SU-DHL-6 (cell line): ENCODE measurements around the gene MAST4.

Experiments used
- H2AFZ ChIP-seq: fragments of 200-600 bp; sonication (generic); 2 replicates; pipeline ENCODE4 v1.6.1; 2014; ENCODE audit warnings: low read depth, mild to moderate bottlenecking, moderate library complexity, mixed read lengths, antibody characterized with exemption, low read length; ENCODE audit not compliant: severe bottlenecking
- H3F3A ChIP-seq: fragments of 200-600 bp; shearing (Covaris generic); 2 replicates; pipeline ENCODE4 v1.6.0; 2016; ENCODE audit warnings: antibody characterized with exemption, mild to moderate bottlenecking; ENCODE audit not compliant: insufficient read depth
- H3K27ac ChIP-seq: fragments of 200-600 bp; sonication (generic); 2 replicates; pipeline ENCODE4 v1.5.1; 2016; ENCODE audit warnings: low read depth, mild to moderate bottlenecking, low read length, moderate library complexity, mixed read lengths
- H3K27me3 ChIP-seq: fragments of 200-600 bp; sonication (generic), shearing (Covaris generic); 2 replicates; pipeline ENCODE4 v1.6.0; 2014; ENCODE audit warnings: mild to moderate bottlenecking, low read length
- H3K36me3 ChIP-seq: fragments of 200-600 bp; sonication (generic); 2 replicates; pipeline ENCODE4 v1.6.1; 2014; ENCODE audit warnings: mild to moderate bottlenecking, low read length, mixed read lengths
- H3K4me2 ChIP-seq: fragments of 300-600, 200-600 bp; shearing (Covaris generic), sonication (generic); 2 replicates; pipeline ENCODE4 v1.6.0; 2014; ENCODE audit warnings: low read length, low read depth, mild to moderate bottlenecking; ENCODE audit not compliant: poor library complexity, severe bottlenecking
- H3K4me3 ChIP-seq: fragments of 200-600 bp; sonication (generic); 2 replicates; pipeline ENCODE4 v1.5.1; 2014; ENCODE audit warnings: antibody characterized with exemption, low read length, mild to moderate bottlenecking, mixed read lengths; ENCODE audit not compliant: insufficient read depth, poor library complexity, severe bottlenecking
- H3K79me2 ChIP-seq: fragments of 200-600 bp; sonication (generic); 2 replicates; pipeline ENCODE4 v1.6.1; 2014; ENCODE audit warnings: mild to moderate bottlenecking, low read length, moderate library complexity; ENCODE audit not compliant: insufficient read depth
- H3K9ac ChIP-seq: fragments of 200-600 bp; sonication (generic); 2 replicates; pipeline ENCODE4 v1.7.0; 2014; ENCODE audit warnings: mild to moderate bottlenecking, low read length
- H3K9me2 ChIP-seq: fragments of 200-600 bp; sonication (generic); replicated peaks from 2 replicates; pipeline ENCODE4 v1.6.1; 2014; ENCODE audit warnings: low read length; ENCODE audit not compliant: insufficient read depth
- H3K9me3 ChIP-seq: fragments of 200-600 bp; sonication (generic); 2 replicates; pipeline ENCODE4 v1.6.1; 2014; ENCODE audit warnings: low read length, mixed read lengths; ENCODE audit not compliant: insufficient read depth
- H4K20me1 ChIP-seq: fragments of 200-600 bp; sonication (generic); 2 replicates; pipeline ENCODE4 v1.6.1; 2014; ENCODE audit warnings: low read depth, mild to moderate bottlenecking, antibody characterized with exemption, low read length, moderate library complexity, mixed read lengths
- CTCF ChIP-seq: fragments of 200-600 bp; sonication (generic); IDR thresholded peaks from one replicate; pipeline ENCODE4 v1.5.1; 2017; ENCODE audit warnings: antibody characterized with exemption, mild to moderate bottlenecking, low read length, moderate library complexity; ENCODE audit not compliant: insufficient read depth, poor library complexity, severe bottlenecking
- EZH2phosphoT487 ChIP-seq: fragments of 200-600 bp; sonication (generic), shearing (Covaris generic); conservative IDR thresholded peaks from 2 replicates; pipeline ENCODE4 v1.6.1; 2018; ENCODE audit warnings: mild to moderate bottlenecking, antibody characterized with exemption, low read length, moderate library complexity, mixed read lengths

Gene MAST4

GRCh38 chr5:67182301-67182790, 586.2 kb downstream of the MAST4 start:
- Histone ChIP-seq H4K20me1 (no peaks in the 10 kb centered on the region), H3F3A (no peaks in the 10 kb centered on the region), H2AFZ (no peak overlapping the region), H3K79me2 (0 out of 2 replicates have a peak, but pooled peaks cover 3% of the 10 kb centered on the region), H3K4me3 (no peak overlapping the region), H3K9me3 (no peaks in the 10 kb centered on the region), H3K36me3 (peaks cover 3% of the 10 kb centered on the region; the same call in 1 of the 2 replicates), H3K4me2 (no peak overlapping the region), H3K27ac (no peak overlapping the region), H3K27me3 (no peaks in the 10 kb centered on the region), H3K9ac (no peak overlapping the region), H3K9me2 (no peaks in the 10 kb centered on the region)
- TF ChIP-seq EZH2phosphoT487 (no peak), CTCF (no peak)

GRCh38 chr5:67183859-67184258, 587.7 kb downstream of the MAST4 start:
- H4K20me1 ChIP-seq: no peaks in the 10 kb centered on the region
- H3K9me3 ChIP-seq: no peaks in the 10 kb centered on the region
- H3K79me2 ChIP-seq: 0 out of 2 replicates have a peak, but pooled peaks cover 3% of the 10 kb centered on the region
- no peaks in the 10 kb centered on the region for H3F3A ChIP-seq
- no peak overlapping the region for H2AFZ ChIP-seq
- no peak overlapping the region for H3K4me2 ChIP-seq
- TF ChIP-seq CTCF: no peak
- no peak for TF ChIP-seq EZH2phosphoT487
- H3K9me2 ChIP-seq: no peaks in the 10 kb centered on the region
- H3K9ac ChIP-seq: no peak overlapping the region
- no peak overlapping the region for H3K4me3 ChIP-seq
- peaks cover 3% of the 10 kb centered on the region; the same call in 1 of the 2 replicates for H3K36me3 ChIP-seq
- no peaks in the 10 kb centered on the region for H3K27me3 ChIP-seq
- H3K27ac ChIP-seq: no peak overlapping the region

- H3K9me2 ChIP-seq: no peaks in the 10 kb centered on the region
- peaks cover 3% of the 10 kb centered on the region; the same call in 1 of the 2 replicates for H3K36me3 ChIP-seq
- H3K4me2 ChIP-seq: peak overlapping the region; percentile 17
- TF ChIP-seq CTCF: no peak
- TF ChIP-seq EZH2phosphoT487: no peak
- H3K27ac ChIP-seq: 0 out of 2 replicates have a peak overlapping the region, but pooled peaks have one; percentile 12
- peaks cover 6% of the 10 kb centered on the region; the same call in 1 of the 2 replicates for H3K79me2 ChIP-seq
- H3K27me3 ChIP-seq: no peaks in the 10 kb centered on the region
- H4K20me1 ChIP-seq: no peaks in the 10 kb centered on the region
- H3K9me3 ChIP-seq: no peaks in the 10 kb centered on the region
- H3K9ac ChIP-seq: no peak overlapping the region
- H3F3A ChIP-seq: no peaks in the 10 kb centered on the region
- H2AFZ ChIP-seq: no peak overlapping the region
- H3K4me3 ChIP-seq: no peak overlapping the region
These were observed 591.0 kb downstream of the MAST4 start for GRCh38 chr5:67187006-67187715.
